Keratinocyte (primary cell): ENCODE results near the gene TRIM9. TPM values are rescaled to one million over a fixed set of nuclear protein-coding genes. Genes with fewer than 3 reads are reported as not detected.

Experiments used
- DNase-seq: peaks from one replicate; pipeline ENCODE4 v3.0.0-alpha.2; 2011; ENCODE audit warnings: low read depth, missing footprints, low spot score
- FAIRE-seq: peaks from 2 replicates; lab custom pipeline; 2011; peaks lifted over from hg19 to GRCh38; lab: Jason Lieb, UNC
- H2AFZ ChIP-seq: 2 replicates; pipeline ENCODE4 v1.6.0; 2012; ENCODE audit warnings: low read length, control low read depth, inconsistent platforms; ENCODE audit not compliant: control insufficient read depth
- H3K27ac ChIP-seq: 2 replicates; pipeline ENCODE4 v1.5.1; 2011; ENCODE audit warnings: low read length; ENCODE audit not compliant: control insufficient read depth, insufficient read depth
- H3K27me3 ChIP-seq: 3 replicates; pipeline ENCODE4 v1.6.0; 2011; ENCODE audit warnings: low read length; ENCODE audit not compliant: control insufficient read depth, insufficient read depth; ENCODE audit errors: extremely low read depth
- H3K36me3 ChIP-seq, 2 experiments: 2 replicates in 1 of 2; 3 replicates in 1 of 2; pipeline ENCODE4 v1.5.1; 2011; ENCODE audit warnings: low read length in 2 of 2, mild to moderate bottlenecking in 1 of 2; ENCODE audit not compliant: control insufficient read depth in 2 of 2, insufficient read depth in 2 of 2; ENCODE audit errors: extremely low read depth in 1 of 2
- H3K4me1 ChIP-seq: 3 replicates; pipeline ENCODE4 v1.5.1; 2011; ENCODE audit warnings: low read length; ENCODE audit not compliant: control insufficient read depth, insufficient read depth; ENCODE audit errors: extremely low read depth
- H3K4me2 ChIP-seq: 3 replicates; pipeline ENCODE4 v1.6.0; 2011; ENCODE audit warnings: low read depth, low read length; ENCODE audit not compliant: control insufficient read depth, insufficient read depth; ENCODE audit errors: extremely low read depth
- H3K4me3 ChIP-seq, 3 experiments: fragments of 200-600 bp in 1 of 3; sonication (generic) in 1 of 3; 2 replicates in 2 of 3; 3 replicates in 1 of 3; pipeline ENCODE4 v1.5.1; 2011 to 2016; ENCODE audit warnings: low read length in 3 of 3, mild to moderate bottlenecking in 3 of 3, control low read depth in 2 of 3, inconsistent platforms in 1 of 3, low read depth in 1 of 3, mixed read lengths in 1 of 3, mixed run types in 1 of 3, moderate library complexity in 1 of 3; ENCODE audit not compliant: control insufficient read depth in 2 of 3, insufficient read depth in 2 of 3; ENCODE audit errors: extremely low read depth in 1 of 3
- H3K79me2 ChIP-seq: 2 replicates; pipeline ENCODE4 v1.6.0; 2012; ENCODE audit warnings: low read length; ENCODE audit not compliant: control insufficient read depth, insufficient read depth
- H3K9ac ChIP-seq: 3 replicates; pipeline ENCODE4 v1.6.0; 2011; ENCODE audit warnings: low read length; ENCODE audit not compliant: control insufficient read depth, insufficient read depth; ENCODE audit errors: extremely low read depth
- H3K9me1 ChIP-seq: 3 replicates; pipeline ENCODE4 v1.6.0; 2011; ENCODE audit warnings: low read length; ENCODE audit not compliant: control insufficient read depth, insufficient read depth; ENCODE audit errors: extremely low read depth
- H3K9me3 ChIP-seq: 2 replicates; pipeline ENCODE4 v1.5.1; 2012; ENCODE audit warnings: low read depth, low read length; ENCODE audit not compliant: control insufficient read depth
- H4K20me1 ChIP-seq: 3 replicates; pipeline ENCODE4 v1.6.0; 2011; ENCODE audit warnings: low read length; ENCODE audit not compliant: control insufficient read depth, insufficient read depth; ENCODE audit errors: extremely low read depth
- EZH2 ChIP-seq: IDR thresholded peaks from one replicate; pipeline ENCODE4 v1.6.1; 2012; ENCODE audit warnings: inconsistent platforms, mild to moderate bottlenecking, low read length, moderate library complexity
- dilution Hi-C: fragments of 300-500 bp; cut with MboI; formaldehyde crosslinking; loops from one replicate; pipeline ENCODE4 v1.7.0; 2020; ENCODE audit warnings: low sequenced_read_pairs; ENCODE audit not compliant: extremely low pct_ligation_motif_present
- polyA plus RNA-seq, 5 experiments: library from polyadenylated mRNA; depleted of rRNA in 3 of 5; stranded (reverse) in 3 of 5; stranded (forward) in 1 of 5; unstranded in 1 of 5; fragments of >200 nt; gene quantifications; 1 replicate in 1 of 5; 2 replicates in 3 of 5; 3 replicates in 1 of 5; pipeline versions ENCODE4 v1.2.1 to v1.2.3, GENCODE V29; 2011 to 2012; ENCODE audit warnings: missing spikeins in 2 of 5, low read depth in 1 of 5, low replicate concordance in 1 of 5
- TF ChIP-seq, protein P1 (sequence below), 3 experiments: IDR thresholded peaks in 1 of 3; conservative IDR thresholded peaks in 1 of 3; optimal IDR thresholded peaks in 1 of 3; 2 replicates in 2 of 3; 3 replicates in 1 of 3; pipeline versions ENCODE3 to v1.5.1; 2011; ENCODE audit warnings: low read length in 3 of 3, mild to moderate bottlenecking in 3 of 3, moderate library complexity in 2 of 3, control low read depth in 1 of 3, inconsistent platforms in 1 of 3; ENCODE audit not compliant: insufficient read depth in 2 of 3; ENCODE audit errors: extremely low read depth in 1 of 3

Gene TRIM9
- polyA plus RNA-seq, 1 donor (not counting 4 experiments of a cell fraction or from before 2014, with no cell fraction given), result 0.04 TPM

DNA sequence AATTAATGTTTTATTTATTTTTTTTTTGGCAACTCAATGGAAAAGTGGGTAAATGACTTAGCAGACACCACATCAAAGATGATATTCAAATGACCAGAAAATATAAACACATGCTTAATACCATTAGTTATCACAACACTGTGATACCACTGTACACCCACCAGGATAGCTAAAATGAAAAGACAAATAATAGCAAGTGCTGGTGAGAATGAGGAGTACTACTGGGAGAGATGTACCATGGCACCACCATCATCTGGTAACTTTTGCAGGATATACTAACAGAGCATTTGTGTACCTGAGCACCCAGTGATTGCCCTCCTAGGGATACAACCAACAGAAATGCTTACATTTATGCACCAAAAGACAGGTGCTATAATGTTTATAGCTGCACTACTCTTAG is 21.9 kb downstream of the TRIM9 start:
- H3K79me2 ChIP-seq, result no peaks in the 10 kb centered on the region
- no peaks in the 10 kb centered on the region for H4K20me1 ChIP-seq
- FAIRE-seq, result no peak
- H3K4me1 ChIP-seq, result no peaks in the 10 kb centered on the region
- no peaks in the 10 kb centered on the region for H3K9me3 ChIP-seq
- TF ChIP-seq, protein P1, sequence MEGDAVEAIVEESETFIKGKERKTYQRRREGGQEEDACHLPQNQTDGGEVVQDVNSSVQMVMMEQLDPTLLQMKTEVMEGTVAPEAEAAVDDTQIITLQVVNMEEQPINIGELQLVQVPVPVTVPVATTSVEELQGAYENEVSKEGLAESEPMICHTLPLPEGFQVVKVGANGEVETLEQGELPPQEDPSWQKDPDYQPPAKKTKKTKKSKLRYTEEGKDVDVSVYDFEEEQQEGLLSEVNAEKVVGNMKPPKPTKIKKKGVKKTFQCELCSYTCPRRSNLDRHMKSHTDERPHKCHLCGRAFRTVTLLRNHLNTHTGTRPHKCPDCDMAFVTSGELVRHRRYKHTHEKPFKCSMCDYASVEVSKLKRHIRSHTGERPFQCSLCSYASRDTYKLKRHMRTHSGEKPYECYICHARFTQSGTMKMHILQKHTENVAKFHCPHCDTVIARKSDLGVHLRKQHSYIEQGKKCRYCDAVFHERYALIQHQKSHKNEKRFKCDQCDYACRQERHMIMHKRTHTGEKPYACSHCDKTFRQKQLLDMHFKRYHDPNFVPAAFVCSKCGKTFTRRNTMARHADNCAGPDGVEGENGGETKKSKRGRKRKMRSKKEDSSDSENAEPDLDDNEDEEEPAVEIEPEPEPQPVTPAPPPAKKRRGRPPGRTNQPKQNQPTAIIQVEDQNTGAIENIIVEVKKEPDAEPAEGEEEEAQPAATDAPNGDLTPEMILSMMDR (optimal IDR thresholded peaks at IDR 0.05 in 1 of 3, IDR thresholded peaks at IDR 0.05 in 1 of 3, conservative IDR thresholded peaks at IDR 0.05 in 1 of 3; ENCODE audit: extremely low read depth in 1 of 3, insufficient read depth in 2 of 3, low read length in 3 of 3), result no peak
- TF ChIP-seq EZH2, result no peak
- no peaks in the 10 kb centered on the region for H3K9me1 ChIP-seq
- no peak overlapping the region for H3K9ac ChIP-seq
- dilution Hi-C loops, result no loop called here
- peaks cover 4% of the 10 kb centered on the region for H3K27me3 ChIP-seq
- no peak overlapping the region for H3K4me3 ChIP-seq
- no peak overlapping the region for H2AFZ ChIP-seq
- no peak overlapping the region for H3K27ac ChIP-seq
- H3K36me3 ChIP-seq, result no peaks in the 10 kb centered on the region
- no peak for DNase-seq
- H3K4me2 ChIP-seq, result no peak overlapping the region

DNA sequence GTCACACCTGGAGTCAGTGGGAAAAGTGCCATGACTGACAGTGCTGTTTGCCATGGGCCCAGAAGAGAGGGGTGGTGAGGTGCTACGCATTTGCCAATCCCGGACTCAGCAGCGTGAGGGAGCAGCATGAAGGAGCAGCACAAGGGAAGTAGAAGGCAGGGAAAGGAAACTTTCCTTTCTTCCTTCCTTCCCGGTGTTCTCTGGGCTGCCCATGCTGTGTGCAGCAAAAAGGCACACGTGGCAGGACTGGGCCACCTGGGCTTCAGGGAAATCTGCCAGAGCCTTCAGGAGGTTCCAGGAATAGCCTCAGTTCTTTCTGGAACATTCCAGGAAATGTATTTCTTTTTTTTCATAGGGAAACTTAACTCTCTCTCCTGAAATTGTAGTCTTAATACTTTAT is 23.0 kb downstream of the TRIM9 start:
- Histone ChIP-seq H3K79me2 (no peaks in the 10 kb centered on the region), H3K36me3 (no peaks in the 10 kb centered on the region), H3K4me1 (no peaks in the 10 kb centered on the region), H2AFZ (no peak overlapping the region), H3K4me2 (no peak overlapping the region), H3K9me3 (no peaks in the 10 kb centered on the region), H3K27ac (no peak overlapping the region), H3K27me3 (peaks cover 10% of the 10 kb centered on the region), H3K9ac (no peak overlapping the region), H3K4me3 (no peak overlapping the region), H3K9me1 (no peaks in the 10 kb centered on the region), H4K20me1 (no peaks in the 10 kb centered on the region)
- FAIRE-seq (no peak), DNase-seq (no peak)
- no peak for TF ChIP-seq EZH2
- TF ChIP-seq, protein P1 (optimal IDR thresholded peaks at IDR 0.05 in 1 of 3, IDR thresholded peaks at IDR 0.05 in 1 of 3, conservative IDR thresholded peaks at IDR 0.05 in 1 of 3; ENCODE audit: extremely low read depth in 1 of 3, insufficient read depth in 2 of 3, low read length in 3 of 3), result no peak
- dilution Hi-C loops, result no loop called here
